ENCODE measurements around the gene UBE2L3.
"Not testable (repeated sequence)": the region's sequence is repeated elsewhere in the genome, so short reads cannot be mapped to it uniquely, and the experiment has no call there.

The UBE2L3 gene

DNA sequence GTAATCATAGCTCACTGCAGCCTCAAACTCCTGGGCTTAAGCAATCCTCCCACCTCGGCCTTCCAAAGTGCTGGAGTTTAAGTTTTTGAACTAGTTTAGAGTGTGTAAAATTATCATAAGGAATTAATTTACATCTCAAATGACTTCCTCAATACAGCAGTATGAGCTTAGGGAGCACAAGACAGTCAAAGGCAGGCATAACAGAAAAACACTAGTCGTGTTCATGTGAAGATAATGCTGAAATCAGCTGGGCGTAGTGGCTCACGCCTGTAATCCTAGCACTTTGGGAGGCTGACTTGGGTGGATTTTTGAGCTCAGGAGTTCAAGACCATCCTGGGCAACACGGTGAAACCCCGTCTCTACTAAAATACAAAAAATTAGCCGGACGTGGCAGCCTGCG lies 36.5 kb downstream of the UBE2L3 start:
- DNase-seq: no peak

DNA sequence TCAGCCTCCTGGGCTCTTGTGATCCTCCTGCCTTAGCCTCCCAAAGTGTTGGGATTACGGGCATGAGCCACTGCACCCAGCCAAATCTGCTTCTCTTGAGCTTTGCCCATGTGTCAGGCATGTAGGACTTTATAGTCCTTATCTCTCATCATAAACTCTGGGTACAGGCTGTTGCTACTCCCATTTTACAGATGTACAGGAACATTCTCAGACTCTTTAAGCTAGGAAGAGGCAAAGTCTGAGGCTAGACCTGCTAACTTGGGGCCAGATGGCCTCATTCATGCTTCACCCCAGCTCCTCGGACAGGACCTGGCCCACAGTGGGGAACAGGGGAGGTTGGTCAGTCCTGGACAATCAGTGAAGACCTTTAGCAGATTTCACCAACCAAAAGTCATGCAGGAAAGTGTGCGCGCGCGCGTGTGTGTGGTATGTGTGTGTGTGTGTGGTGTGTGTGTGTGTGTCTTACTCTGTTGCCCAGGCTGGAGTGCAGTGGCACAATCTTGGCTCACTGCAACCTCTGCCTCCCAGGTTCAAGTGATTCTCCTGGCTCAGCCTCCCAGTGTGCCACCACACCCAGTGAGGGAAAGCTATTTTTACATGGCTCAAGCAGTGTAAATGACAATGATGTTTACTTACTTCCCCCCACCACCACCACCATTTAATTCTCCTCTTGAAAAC lies 38.5 kb downstream of the UBE2L3 start:
- no peak for DNase-seq

DNA sequence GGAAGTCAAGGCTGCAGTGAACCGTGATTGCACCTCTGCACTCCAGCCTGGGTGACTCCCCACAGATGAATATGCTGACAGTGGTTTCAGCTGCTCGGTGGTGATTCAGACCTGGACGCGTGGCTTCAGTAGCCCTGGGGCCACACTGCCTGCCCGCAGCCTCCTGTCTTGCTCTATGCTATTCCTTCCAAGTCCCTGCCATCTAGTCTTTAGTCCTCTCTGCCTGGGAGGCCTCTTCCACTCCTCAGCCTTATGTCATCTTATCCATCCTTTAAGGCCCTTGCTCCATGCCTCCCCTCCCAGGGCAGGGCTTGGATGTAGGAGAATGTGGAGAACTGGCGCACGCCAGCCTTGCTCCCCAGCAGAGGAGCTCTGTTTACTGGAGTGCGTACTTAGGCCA lies 39.3 kb downstream of the UBE2L3 start:
- no peak for DNase-seq

DNA sequence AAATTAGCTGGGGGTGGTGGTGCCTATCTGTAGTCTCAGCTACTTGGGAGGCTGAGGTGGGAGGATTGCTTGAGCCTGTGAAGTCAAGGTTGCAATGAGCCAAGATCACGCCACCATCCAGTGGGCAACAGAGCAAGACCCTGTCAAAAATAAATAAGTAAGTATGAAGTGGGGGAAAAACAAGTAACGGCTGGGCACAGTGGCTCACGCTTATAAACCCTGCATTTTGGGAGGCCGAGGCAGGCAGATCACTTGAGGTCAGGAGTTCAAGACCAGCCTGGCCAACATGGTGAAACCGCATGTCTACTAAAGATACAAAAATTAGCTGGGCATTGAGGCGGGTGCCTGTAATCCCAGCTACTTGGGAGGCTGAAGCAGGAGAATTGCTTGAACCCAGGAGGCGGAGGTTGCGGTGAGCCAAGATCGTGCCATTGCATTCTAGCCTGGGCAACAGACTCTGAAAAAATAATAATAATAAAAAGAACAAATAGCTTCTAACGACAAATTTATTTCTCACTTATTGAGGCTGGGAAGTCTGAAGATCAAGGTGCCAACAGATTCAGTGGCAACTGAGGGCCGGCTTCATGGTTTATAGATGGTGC lies 42.1 kb downstream of the UBE2L3 start:
- DNase-seq: not testable (repeated sequence)

DNA sequence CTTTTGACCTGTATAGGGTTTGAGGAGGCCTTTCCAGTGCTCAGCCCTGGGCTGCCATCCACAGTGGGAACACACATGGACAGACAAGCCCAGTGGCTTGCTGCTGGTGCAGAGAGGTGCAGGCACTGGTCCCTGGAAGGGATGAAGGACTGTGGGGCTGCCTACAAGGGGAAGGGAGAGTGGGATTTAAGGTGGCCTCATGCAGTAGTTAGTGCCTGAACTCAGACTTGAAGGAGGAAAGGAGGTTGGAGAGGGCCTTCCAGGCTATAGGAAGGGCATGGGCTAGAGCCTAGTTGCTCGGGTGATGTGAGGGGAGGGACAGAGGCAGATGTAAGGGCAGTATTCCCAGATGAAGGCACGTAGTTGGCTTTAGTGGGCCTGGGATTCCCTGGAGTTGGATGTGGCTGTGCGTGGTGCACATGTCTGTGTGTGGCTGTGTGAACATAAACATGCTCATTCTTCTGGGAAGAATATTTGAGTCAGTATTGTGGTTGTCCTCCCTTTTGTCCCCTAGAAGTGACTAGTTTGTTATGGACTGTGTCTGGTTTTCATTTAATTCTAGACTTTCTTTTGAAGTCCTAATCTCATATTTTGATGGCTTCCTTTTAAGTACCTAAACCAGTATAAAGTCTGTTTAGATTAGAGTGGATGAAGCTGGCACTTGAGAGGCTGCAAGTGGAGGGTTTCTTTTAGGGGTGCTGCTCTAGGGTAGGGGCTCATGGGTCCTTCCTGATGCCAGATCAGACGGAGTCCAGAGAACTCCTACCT lies 43.9 kb downstream of the UBE2L3 start:
- DNase-seq: no peak

DNA sequence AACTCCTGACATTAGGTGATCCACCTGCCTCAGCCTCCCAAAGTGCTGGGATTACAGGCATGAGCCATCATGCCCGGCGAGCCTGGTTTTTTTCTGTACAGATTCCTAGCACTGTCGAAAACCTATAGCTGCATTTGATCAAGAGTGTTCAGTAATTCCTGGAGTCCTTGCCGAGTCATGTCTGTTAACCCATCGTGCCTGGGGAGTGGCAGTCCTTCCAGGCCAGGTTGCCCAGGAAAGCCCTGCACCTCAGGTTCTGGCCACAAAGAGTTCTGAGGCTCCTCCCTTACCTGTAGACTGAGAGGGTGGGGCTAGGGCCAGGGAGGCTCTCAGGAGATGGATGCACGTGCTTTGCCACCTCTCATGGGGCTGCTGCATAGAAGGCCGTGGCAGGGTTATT lies 45.3 kb downstream of the UBE2L3 start:
- no peak for DNase-seq

DNA sequence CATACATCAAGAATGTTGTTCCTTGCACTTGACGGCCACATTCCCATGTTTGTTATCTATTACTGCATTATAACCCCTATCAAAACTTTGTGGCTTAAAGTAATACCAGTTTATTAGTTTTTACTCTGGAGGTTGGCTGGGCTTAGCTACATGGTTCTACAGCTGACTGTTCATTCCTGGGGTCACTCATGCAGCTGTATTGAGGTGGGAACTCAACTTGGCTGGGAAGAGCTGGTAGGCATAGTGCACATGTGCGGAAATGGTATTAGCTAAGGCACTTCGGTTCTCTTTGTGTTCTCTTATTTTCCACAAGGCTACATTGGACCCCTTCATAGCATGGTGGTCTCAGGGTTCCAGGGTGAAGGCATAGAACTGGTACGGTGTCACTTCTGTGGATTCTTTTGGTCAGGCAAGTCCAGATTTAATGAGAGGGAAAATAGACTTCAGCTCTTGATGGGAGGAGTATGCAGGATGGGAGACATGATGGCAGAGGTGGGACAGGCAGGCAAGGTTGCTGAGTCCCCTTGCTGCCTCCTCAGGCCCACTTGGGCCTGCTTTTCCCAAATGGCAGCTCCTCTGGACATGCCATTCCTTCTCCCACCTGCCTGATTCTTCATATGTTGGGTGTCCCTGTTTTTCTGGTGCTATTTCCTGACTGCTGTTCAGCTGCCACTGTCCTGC lies 46.2 kb downstream of the UBE2L3 start:
- DNase-seq: no peak

DNA sequence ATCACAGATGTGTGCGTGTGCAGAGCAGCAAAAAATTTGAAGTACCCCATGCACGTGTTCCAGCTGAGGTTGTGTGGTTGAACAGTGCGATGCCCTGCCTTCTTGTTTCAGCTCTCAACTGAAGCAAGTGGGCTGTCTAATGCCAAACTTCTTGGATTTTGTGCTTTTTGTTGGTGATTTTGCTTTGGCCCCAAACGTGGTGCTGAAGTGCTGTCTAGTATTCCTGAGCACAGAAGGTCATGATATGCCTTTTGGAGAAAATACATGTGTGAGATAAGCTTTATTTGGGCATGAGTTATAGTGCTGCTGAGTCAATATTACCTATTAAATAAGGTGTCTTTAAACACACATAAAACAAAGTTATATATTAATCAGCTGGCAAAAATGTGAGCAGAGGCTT lies 48.2 kb downstream of the UBE2L3 start:
- no peak for DNase-seq

DNA sequence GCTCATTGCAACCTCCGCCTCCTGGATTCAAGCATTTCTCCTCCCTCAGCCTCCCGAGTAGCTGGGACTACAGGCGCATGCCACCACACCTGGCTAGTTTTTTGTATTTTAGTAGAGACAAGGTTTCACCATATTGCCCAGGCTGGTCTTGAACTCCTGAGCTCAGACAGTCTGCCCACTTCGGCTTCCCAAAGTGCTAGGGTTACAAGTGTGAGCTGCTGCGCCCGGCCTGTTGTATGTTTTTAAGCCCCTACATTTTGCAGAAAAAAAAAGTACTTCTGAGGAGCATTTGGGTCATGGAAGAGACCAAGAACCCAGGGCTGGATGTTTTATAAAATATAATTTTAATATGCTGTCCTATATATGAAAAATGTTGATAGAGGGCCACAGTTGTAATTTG lies 49.8 kb downstream of the UBE2L3 start:
- DNase-seq: not testable (repeated sequence)

DNA sequence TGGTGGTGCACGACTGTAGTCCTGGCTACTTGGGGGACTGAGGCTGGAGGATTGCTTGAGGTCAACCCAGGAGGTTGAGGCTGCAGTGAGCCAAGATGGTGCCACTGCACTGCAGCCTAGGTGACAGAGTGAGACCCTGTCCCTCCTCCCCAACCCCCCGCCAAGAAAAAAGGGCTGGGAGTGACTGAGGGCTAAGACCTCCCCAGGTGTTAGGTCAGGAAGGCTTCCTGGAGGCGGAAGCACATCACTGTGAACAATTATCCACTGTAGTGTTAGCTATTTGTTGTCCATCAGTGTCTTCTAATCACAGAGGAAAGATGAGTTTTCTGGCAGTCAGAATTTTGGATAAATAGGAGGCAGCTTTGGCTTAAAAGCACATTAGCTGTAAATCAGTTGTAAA lies 53.5 kb downstream of the UBE2L3 start:
- no peak for DNase-seq

DNA sequence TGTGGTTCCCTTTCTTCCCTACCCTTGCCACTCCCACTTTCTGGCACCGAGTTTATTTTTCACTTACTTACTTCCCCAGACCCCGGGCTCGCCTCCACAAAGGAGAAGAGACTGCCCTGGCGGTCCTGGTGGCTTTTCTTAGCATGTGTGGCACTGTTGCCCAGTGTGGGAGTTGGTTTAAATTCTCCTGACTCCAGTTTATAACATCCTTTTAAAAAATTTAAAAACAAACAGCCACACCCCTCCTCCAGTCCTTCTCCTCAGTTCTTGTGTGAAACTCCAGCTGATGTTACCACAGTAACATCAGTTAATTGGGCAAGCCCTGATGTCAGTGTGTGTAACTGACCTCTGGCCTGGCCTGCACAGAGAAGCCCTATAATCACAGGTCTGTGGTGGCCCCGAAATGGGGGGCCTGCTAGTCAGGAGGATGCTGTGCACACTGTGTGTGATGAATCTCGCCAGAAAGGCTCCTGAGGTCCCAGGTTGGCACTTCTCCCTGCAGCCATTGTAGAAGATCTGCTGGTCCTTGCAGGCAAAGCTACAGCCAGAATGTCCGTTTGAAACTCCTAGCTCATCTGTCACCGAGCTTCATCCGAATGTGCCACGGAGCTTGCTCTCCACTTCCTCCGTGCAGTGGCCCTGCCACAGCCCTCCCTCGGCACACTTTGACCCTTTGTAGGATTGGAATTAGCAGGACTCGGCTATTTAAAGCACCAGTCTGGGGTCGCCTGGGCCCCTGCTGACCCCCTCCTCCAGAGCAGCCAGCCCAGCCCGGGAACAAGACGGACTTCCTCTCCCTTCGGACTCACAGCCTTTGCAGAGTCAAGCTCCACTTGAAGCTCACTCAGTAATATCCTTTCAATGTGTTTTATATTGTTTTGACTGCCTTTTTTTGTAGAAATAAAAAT lies 54.8 kb downstream of the UBE2L3 start:
- DNase-seq: no peak

DNA sequence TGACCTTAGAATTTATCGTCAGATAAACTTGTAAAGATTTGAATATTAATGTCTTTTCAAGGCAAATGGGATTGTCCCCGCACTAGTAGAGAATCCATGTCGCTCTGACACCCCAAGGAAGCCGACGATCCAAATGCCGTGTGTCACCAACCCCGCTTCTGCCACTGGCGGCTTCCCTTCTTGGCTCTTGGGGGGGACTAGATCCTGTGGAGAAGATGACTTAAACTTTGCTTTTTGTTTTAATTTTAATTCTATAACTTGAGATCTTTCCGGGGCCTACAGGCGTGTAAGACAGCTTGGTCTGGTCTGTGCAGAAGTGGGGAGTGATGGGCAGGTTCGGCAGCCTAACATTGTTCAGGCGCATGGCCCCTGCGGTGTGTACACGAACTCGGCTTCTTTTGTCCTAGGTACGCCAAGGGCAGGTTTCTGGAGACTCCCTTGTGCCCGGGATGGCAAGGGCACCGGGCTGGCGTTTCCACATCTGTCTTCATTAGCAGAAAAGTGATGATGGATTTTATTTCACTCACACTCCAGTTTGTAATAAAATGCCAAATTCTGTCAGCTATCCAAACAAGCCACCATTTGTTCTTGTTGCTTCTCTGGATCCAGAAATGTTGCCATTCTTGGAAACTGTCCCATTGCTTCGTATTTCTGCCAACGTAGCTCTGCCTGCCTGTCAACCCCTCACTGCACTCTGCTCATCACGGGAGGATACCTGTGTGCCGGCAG lies 55.6 kb downstream of the UBE2L3 start:
- no peak for DNase-seq

DNA sequence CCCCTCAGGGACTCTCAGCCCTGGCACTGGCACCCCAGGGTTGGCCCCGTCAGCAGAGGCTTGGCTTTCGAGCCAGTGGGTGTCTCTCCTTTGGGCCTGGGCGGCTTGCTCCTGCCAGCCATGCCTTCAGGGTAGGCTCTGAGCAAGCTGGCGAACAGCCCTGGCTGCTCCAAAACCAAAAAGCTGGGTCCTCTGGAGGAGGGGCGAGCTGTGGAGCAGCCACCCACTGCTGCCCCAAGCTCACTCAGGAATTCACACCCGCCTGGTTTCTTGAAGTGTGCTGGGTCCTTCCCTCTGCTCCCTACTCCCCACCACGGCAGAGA lies 56.1 kb downstream of the UBE2L3 start:
- no peak for DNase-seq

DNA sequence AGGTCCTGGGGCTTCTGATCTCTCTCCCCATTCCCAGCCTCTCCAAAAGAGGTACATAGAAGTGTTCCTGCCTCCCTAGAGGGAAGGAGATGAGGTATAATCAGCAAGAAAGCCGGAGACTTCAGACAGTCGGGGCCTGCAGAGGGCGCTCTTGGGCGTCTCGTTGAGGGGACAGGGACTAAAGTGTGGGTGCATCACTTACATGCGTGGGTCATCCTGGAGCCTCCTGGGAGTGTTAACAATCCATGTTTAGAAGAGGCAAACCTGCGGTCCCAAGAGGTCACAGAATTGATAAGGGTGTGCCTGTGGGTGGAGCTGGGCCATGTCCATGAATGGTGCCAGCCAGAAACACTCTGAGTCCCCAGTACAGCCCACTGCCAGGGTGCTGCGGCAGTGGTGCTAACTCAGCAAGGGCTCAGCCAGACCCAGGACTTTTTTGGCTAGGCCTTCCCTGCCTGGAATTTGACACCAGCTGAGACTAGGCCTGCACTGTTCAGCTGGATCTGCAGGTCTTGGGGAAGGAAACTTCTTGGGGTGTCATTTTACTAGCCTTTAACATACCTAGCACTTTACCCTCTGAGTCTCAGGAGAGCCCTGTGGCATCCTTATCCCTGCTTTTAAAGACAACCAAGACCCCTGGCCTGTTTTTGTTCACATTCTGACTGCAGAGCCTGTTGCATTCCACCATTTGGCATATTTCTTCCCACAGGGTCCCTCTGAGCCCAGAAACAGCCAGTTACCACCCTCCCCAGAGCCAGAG lies 56.8 kb downstream of the UBE2L3 start:
- DNase-seq: no peak

DNA sequence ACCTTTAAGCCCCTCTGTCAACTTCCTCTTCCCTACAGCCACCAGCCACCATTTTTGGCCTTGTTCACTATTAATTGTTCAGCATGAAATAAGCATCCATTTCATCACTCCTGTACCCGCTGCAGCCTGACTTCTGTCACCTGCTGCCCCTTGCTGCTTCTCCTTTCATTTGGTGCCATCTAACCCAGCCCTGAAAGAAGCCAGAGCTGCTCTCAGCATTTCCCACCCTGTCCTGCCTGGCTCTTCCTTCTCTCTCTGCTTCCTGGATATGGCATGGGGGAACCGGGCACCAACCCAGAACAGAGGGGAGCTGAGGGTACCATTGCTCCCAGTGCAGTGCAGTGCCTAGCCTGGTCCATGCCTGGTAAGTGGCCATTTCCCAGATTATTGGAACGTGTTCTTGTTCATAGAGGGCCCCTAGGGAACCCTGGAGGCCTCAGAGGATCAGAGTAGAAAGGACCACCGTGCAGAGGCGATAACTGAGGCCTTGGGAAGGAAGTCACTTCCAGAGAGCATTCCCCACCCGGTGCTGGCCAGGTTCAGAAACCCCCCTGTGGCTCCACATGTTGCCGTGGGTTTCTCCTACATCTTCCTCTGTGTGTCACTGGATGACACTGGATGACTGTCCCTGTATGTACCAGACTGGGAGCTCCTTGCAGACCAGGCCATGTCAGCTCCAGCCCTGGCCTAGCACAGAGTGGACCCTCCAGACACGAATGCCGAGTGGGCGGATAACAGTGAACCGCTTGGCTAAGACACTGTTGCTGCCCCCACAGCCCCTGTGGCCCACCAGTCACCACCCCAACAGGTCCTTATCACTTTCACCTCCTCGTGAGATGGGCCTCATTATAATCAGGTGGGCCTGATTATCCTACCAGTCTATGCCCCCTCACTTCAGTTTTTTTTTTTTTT lies 57.6 kb downstream of the UBE2L3 start:
- DNase-seq: no peak

DNA sequence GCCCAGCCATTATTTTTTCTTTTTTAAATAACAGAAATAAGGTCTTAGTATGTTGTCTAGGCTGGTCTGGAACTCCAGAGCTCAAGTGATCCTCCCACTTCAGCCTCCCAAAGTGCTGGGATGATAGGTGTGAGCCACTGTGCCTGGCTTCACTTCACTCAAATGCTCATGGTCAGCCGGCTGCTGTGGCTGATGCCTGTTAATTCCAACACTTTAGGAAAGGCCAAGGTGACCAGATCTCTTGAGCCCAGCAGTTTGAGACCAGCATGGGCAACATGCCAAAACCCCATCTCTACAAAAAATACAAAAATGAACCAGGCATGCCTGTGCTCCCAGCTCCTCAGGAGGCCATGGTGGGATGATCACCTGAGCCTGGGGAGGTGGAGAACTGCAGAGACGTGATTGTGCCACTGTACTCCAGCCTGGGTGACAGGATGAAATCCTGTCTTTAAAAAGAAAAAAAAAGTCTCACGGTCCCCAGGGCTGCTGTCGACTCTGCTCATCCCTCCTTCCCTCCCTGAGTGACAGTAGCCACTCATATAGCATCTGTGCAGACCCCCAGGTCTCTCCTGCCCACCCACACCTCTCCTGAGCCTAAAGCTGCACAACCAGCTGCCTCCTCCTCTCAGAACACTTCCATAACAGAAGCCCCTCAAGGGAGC lies 58.7 kb downstream of the UBE2L3 start:
- no peak for DNase-seq

DNA sequence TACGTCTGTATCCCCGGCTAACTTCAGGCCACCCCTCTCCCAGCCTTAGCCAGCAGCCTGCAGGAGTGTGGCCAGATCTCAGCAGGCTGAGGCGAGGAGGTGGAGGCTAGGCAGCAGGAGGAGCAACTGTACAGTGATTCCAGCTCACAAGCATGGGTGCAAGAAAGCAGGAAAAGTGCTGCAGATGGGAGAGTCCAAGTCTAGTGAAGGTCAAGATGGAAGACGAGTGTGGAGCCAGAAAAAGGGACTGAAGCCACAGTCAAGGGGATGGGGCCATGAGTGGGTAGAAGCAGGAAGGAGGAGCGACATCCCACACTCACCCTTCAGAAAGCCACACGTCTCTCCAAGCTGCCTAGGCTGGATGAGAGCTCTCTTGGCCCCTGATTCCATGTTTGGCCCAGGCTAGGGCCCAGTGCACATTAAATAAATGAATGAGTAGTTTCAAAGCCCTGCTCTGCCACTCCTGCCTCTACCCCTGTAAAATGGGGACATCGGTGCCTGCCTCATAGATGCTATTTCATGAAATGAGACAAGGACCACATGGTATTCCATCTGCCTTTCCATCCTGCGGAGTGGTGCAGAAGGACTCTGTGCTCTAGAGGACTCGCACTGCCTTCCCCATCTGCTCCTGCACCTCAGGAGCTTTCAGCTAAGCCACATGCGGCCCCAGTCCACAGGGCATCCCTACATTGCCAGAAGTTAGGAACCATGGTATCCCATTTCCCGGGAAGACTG lies 59.4 kb downstream of the UBE2L3 start:
- DNase-seq: no peak

DNA sequence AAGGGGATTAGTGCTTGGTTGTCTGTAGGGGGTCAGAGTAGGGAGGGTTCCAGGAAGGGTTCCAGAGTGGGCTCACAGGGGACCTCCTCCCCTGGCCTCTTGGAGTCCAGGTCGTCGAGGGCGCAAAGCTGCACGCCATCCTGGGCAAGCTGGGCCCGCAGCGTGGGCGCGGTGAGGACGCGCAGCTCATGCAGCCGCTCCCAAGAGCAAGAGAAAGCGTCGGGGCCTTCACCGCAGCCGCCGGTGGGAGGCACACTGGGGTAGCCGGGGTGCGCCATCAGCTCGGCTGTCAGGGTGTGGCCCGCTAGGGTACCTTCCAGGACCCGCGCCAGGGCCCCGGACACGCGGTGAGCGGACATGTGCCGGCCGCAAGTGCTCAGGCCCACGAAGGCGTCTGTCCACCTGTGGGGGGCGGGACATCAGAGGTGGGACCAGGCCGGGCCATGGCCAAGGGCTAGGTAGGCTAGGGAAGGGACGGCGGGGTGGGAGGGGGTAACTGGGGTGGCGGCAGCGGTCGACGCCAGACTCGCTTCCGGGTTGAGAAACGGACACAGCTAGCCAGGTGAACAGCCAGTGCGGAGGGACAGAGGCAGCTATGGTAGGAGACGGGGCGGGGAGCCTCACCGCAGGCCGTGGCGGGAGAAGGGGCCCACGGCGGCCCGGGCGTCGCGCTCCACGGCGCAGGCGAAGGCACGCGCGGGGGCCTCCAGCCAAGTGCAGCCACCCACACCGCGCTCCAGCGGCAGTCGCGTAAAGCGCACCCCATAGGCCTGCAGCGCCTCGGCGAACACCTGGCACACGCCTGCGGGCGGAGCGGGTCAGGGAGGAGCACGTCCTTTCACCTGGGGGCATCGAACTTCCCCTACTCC lies 61.1 kb downstream of the UBE2L3 start:
- no peak for DNase-seq
